22Rv1 (cell line): ENCODE measurements around the gene GPR108.
A peak's percentile ranks its signal among the peaks of the same experiment; 100 is the strongest.

Experiments
- H3K27ac ChIP-seq: fragments of 450-650 bp; 2 replicates; pipeline ENCODE4 v1.5.1; 2017
- ZFX ChIP-seq: fragments of 450-650 bp; IDR thresholded peaks from 2 replicates; pipeline ENCODE4 v1.6.1; 2017; ENCODE audit warnings: antibody characterized with exemption, borderline replicate concordance
- TF ChIP-seq, protein P1 (sequence below): fragments of 450-650 bp; IDR thresholded peaks from 2 replicates; pipeline ENCODE4 v1.5.1; 2017; ENCODE audit warnings: mild to moderate bottlenecking

The GPR108 gene

GRCh38 chr19:6732803-6733337 lies 4.5 kb downstream of the GPR108 start:
- TF ChIP-seq ZFX = no peak
- TF ChIP-seq, protein P1, sequence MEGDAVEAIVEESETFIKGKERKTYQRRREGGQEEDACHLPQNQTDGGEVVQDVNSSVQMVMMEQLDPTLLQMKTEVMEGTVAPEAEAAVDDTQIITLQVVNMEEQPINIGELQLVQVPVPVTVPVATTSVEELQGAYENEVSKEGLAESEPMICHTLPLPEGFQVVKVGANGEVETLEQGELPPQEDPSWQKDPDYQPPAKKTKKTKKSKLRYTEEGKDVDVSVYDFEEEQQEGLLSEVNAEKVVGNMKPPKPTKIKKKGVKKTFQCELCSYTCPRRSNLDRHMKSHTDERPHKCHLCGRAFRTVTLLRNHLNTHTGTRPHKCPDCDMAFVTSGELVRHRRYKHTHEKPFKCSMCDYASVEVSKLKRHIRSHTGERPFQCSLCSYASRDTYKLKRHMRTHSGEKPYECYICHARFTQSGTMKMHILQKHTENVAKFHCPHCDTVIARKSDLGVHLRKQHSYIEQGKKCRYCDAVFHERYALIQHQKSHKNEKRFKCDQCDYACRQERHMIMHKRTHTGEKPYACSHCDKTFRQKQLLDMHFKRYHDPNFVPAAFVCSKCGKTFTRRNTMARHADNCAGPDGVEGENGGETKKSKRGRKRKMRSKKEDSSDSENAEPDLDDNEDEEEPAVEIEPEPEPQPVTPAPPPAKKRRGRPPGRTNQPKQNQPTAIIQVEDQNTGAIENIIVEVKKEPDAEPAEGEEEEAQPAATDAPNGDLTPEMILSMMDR = no peak
- H3K27ac ChIP-seq = no peak overlapping the region

DNA sequence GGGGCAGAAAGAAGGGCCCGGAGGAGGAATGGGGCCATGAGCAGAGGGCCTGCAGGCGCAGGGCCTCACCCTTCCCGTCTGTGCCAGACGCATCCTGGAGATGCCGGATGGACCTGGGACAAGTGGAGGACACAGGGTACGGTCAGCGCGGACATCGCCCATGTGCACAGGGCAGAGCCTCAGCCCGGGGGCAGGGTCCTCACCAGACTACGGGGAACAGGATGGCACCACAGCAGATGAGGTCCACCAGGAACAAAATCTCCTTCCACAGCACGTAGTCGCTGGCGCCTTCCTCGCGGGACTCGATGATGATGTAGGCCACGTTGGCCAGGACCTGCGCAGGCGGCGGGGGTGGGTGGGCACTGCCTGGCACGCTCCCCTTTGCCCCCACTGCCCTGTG lies 5.6 kb downstream of the GPR108 start:
- TF ChIP-seq, protein P1 = no peak
- no peak for TF ChIP-seq ZFX
- H3K27ac ChIP-seq = no peak overlapping the region

DNA sequence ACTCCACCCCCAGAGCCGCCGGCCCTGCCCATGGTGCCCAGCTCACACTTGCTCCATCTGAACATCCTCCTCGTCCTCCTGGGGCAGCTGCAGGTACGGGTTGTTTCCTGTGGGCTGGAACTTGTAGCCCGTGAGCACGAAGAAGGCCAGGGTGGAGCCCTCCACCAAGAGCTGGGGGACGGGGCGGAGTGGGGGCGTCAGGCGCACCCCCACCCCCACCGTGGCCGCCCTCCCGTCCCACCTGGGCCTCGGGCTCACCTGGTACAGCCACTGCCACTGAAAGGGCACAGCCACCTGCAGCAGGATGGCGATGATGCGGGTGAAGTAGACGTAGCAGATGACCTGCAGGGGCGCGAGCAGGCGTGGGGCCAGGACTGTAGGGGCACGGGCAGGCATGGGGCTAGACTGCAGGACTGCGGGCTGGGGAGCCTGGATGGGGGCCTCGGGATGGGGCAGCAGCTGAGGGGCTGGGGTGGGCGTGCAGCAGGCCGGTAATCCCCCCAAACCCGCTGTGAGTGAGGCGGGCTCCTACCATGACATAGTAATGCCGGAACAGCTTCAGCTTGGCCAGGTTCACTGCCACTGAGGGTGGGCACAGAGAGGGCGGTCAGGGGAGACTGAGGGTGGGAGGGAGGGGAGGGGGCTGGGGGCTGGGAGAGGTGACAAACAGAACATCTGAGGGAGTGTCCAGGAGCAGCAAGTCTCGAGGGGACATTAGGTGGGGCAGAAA lies 6.3 kb downstream of the GPR108 start:
- H3K27ac ChIP-seq = 0 out of 2 replicates have a peak overlapping the region, but pooled peaks have one; percentile 34
- TF ChIP-seq, protein P1 = no peak
- TF ChIP-seq ZFX = no peak

- H3K27ac ChIP-seq = no peak overlapping the region
- TF ChIP-seq ZFX = no peak
- TF ChIP-seq, protein P1 = no peak
These were observed 7.1 kb downstream of the GPR108 start for GRCh38 chr19:6730153-6730804.

GRCh38 chr19:6729573-6730152 lies 7.7 kb downstream of the GPR108 start:
- H3K27ac ChIP-seq = no peak overlapping the region
- TF ChIP-seq ZFX = no peak
- TF ChIP-seq, protein P1 = no peak

- TF ChIP-seq, protein P1 = no peak
- no peak for TF ChIP-seq ZFX
These were observed 9.0 kb downstream of the GPR108 start for GRCh38 chr19:6728346-6728745.

More at GRCh38 chr19:6728346-6728745, 9.0 kb downstream of the GPR108 start:
- no peak overlapping the region for H3K27ac ChIP-seq
